Panc1 (cell line): Measurements from ENCODE around the gene HADHB. TPM values are rescaled to one million over a fixed set of nuclear protein-coding genes. Genes with fewer than 3 reads are reported as not detected.
A peak's percentile ranks its signal among the peaks of the same experiment; 100 is the strongest.

Source experiments
- ATAC-seq: fragments of 200-7000 bp; cut with Tn5 transposase; 2 replicates; pipeline ENCODE4 v1.9.1; 2020; ENCODE audit warnings: mild to moderate bottlenecking, moderate library complexity
- Bru-seq: library from RNA; stranded (reverse); fragments of 400-500 nt; gene quantifications from one replicate; lab custom pipeline; 2021; lab: Mats Ljungman, UMichigan
- BruChase-seq, 2 experiments: library from RNA; stranded (reverse); fragments of 400-500 nt; gene quantifications; one replicate each; lab custom pipeline; 2021; lab: Mats Ljungman, UMichigan
- BruUV-seq: library from RNA; stranded (reverse); fragments of 400-500 nt; replicated peaks from 2 replicates; lab custom pipeline; 2021; lab: Mats Ljungman, UMichigan
- CTCF ChIA-PET: fragments of 300-600 bp; sonication (Branson Sonifier 250); formaldehyde crosslinking; loops from one replicate; lab custom pipeline; 2022; ENCODE audit warnings: antibody characterized with exemption; lab: Charles Lee
- POLR2A ChIA-PET: fragments of 300-600 bp; sonication (Branson Sonifier 250); formaldehyde crosslinking; loops from one replicate; lab custom pipeline; 2022; ENCODE audit warnings: antibody characterized with exemption; lab: Charles Lee
- DNase-seq: peaks from one replicate; pipeline ENCODE4 v3.0.0-alpha.2; 2010; ENCODE audit warnings: low read depth, low spot score
- H3K27ac ChIP-seq: 2 replicates; pipeline ENCODE4 v1.5.1; 2011; ENCODE audit warnings: mild to moderate bottlenecking, low read length, inconsistent platforms
- H3K27me3 ChIP-seq: fragments of 200-500 bp; sonication (Bioruptor generic); 2 replicates; pipeline ENCODE4 v1.6.0; 2014; ENCODE audit warnings: low read length, inconsistent platforms; ENCODE audit not compliant: control insufficient read depth, insufficient read depth
- H3K36me3 ChIP-seq: fragments of 200-500 bp; sonication (Bioruptor generic); 2 replicates; pipeline ENCODE4 v1.5.1; 2014; ENCODE audit warnings: inconsistent platforms, mild to moderate bottlenecking, low read length, moderate library complexity; ENCODE audit not compliant: control insufficient read depth, insufficient read depth
- H3K4me1 ChIP-seq: 2 replicates; pipeline ENCODE4 v1.5.1; 2011; ENCODE audit warnings: inconsistent platforms, mild to moderate bottlenecking, low read length, moderate library complexity; ENCODE audit not compliant: control insufficient read depth, insufficient read depth
- H3K4me3 ChIP-seq, 2 experiments: 2 replicates each; pipeline ENCODE4 v1.5.1; 2011 to 2012; ENCODE audit warnings: low read depth in 2 of 2, low read length in 2 of 2, mild to moderate bottlenecking in 2 of 2, inconsistent platforms in 1 of 2, moderate library complexity in 1 of 2
- H3K9me3 ChIP-seq: fragments of 200-500 bp; sonication (Bioruptor generic); 2 replicates; pipeline ENCODE4 v1.5.1; 2014; ENCODE audit warnings: low read depth, mild to moderate bottlenecking, inconsistent platforms, low read length, moderate library complexity; ENCODE audit not compliant: control insufficient read depth, insufficient read depth
- CTCF ChIP-seq: fragments of 450-650 bp; IDR thresholded peaks from 2 replicates; pipeline ENCODE4 v1.5.1; 2017; ENCODE audit warnings: mild to moderate bottlenecking
- POLR2AphosphoS5 ChIP-seq: IDR thresholded peaks from 2 replicates; pipeline ENCODE4 v1.6.1; 2012; ENCODE audit warnings: mild to moderate bottlenecking, low read depth, low read length, moderate library complexity
- SIN3A ChIP-seq: IDR thresholded peaks from 2 replicates; pipeline ENCODE4 v1.6.1; 2012; ENCODE audit warnings: low read depth, mild to moderate bottlenecking, low read length, moderate library complexity, borderline replicate concordance; ENCODE audit not compliant: insufficient read depth
- TCF7L2 ChIP-seq: IDR thresholded peaks from 2 replicates; pipeline ENCODE4 v1.6.1; 2011; ENCODE audit warnings: mild to moderate bottlenecking, low read depth, low read length, inconsistent platforms
- in situ Hi-C: cut with HindIII; loops from 2 replicates; pipeline ENCODE4 v1.10.0; 2016; ENCODE audit warnings: low sequenced_read_pairs, low pct_unique_long_range_greater_than_20kb
- intact Hi-C: fragments of 100-400 bp; cut with micrococcal nuclease; formaldehyde crosslinking; loops from one replicate; pipeline ENCODE4 v1.10.0; 2022; ENCODE audit not compliant: unreplicated experiment
- long read RNA-seq: library from polyadenylated mRNA; unstranded; transcript quantifications from one replicate; pipeline ENCODE4 v2.0.0, GENCODE V29; 2021; ENCODE audit not compliant: unreplicated experiment
- polyA plus RNA-seq: library from polyadenylated mRNA; unstranded; fragments of >200 nt; gene quantifications from one replicate; pipeline ENCODE4 v1.2.1, GENCODE V29; 2012; ENCODE audit warnings: missing spikeins; ENCODE audit not compliant: insufficient read length
- total RNA-seq: library from RNA; stranded (reverse); gene quantifications from one replicate; pipeline ENCODE4 v1.2.1, GENCODE V29; 2021; ENCODE audit not compliant: unreplicated experiment
- TF ChIP-seq, protein P1 (sequence below), 2 experiments: IDR thresholded peaks; 2 replicates each; pipeline ENCODE4 v1.6.1; 2011 to 2012; ENCODE audit warnings: low read depth in 2 of 2, control low read depth in 1 of 2, low read length in 1 of 2, mild to moderate bottlenecking in 1 of 2, moderate library complexity in 1 of 2; ENCODE audit not compliant: insufficient read depth in 1 of 2

HADHB gene
- total RNA-seq (106 TPM), Bru-seq, nascent RNA (percentile 72 among the genes with signal in this experiment), BruChase-seq, experiment 1, labeled RNA remaining after a 2-hour chase (percentile 71 among the genes with signal in this experiment), BruChase-seq, experiment 2, labeled RNA remaining after a 6-hour chase (percentile 79 among the genes with signal in this experiment)
- polyA plus RNA-seq: 66.6 TPM
- long read RNA-seq, transcript HADHB-201 (16 exons, 2,044 nt): major isoform, 129 of 167 reads
- long read RNA-seq, partial matches to known transcripts: 26 of 167 reads
- long read RNA-seq, other reads (novel, unspliced or antisense): 10 of 167 reads

- Histone ChIP-seq H3K9me3 (no peaks in the 10 kb centered on the region), H3K27me3 (no peaks in the 10 kb centered on the region), H3K4me1 (peaks cover 30% of the 10 kb centered on the region), H3K27ac (peak within 1 kb of the TSS; percentile 81), H3K36me3 (no peaks in the 10 kb centered on the region; the same call in 1 of the 2 replicates), H3K4me3 (peak within 1 kb of the TSS; percentile 79 to 85)
- intact Hi-C loops: loop anchor here (10.0 kb wide), 1 partner anchor 90 kb away; no protein-coding TSS in a partner anchor
- in situ Hi-C loops: no loop called here
- ATAC-seq: peak; percentile 95
- TF ChIP-seq CTCF: peak; percentile 37; the same call in 1 of the 2 replicates
- no peak; the same call in none of the 2 replicates for TF ChIP-seq POLR2AphosphoS5
- TF ChIP-seq, protein P1, sequence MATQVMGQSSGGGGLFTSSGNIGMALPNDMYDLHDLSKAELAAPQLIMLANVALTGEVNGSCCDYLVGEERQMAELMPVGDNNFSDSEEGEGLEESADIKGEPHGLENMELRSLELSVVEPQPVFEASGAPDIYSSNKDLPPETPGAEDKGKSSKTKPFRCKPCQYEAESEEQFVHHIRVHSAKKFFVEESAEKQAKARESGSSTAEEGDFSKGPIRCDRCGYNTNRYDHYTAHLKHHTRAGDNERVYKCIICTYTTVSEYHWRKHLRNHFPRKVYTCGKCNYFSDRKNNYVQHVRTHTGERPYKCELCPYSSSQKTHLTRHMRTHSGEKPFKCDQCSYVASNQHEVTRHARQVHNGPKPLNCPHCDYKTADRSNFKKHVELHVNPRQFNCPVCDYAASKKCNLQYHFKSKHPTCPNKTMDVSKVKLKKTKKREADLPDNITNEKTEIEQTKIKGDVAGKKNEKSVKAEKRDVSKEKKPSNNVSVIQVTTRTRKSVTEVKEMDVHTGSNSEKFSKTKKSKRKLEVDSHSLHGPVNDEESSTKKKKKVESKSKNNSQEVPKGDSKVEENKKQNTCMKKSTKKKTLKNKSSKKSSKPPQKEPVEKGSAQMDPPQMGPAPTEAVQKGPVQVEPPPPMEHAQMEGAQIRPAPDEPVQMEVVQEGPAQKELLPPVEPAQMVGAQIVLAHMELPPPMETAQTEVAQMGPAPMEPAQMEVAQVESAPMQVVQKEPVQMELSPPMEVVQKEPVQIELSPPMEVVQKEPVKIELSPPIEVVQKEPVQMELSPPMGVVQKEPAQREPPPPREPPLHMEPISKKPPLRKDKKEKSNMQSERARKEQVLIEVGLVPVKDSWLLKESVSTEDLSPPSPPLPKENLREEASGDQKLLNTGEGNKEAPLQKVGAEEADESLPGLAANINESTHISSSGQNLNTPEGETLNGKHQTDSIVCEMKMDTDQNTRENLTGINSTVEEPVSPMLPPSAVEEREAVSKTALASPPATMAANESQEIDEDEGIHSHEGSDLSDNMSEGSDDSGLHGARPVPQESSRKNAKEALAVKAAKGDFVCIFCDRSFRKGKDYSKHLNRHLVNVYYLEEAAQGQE (IDR thresholded peaks at IDR 0.05; ENCODE audit: insufficient read depth in 1 of 2, low read depth in 2 of 2, low read length in 1 of 2): peak; percentile 50 to 72; a peak in 2 of 4 replicates
- no peak for TF ChIP-seq TCF7L2
- peak; percentile 96 for TF ChIP-seq SIN3A
- ChIA-PET CTCF (no interaction called here), POLR2A (interaction anchor here (0.6 kb wide), 3 partner anchors 15 to 355 kb away, joined by 3 to 17 read pairs (median 13); partner anchors contain the start of gene GAREM2)
- DNase-seq: peak; percentile 82
- no TSS peak for BruUV-seq
These were observed at the start of gene HADHB, which contains the start of gene HADHA for GRCh38 chr2:26244309-26245230. HADHB (plus strand) TSS chr2:26244939; CDS start chr2:26254255, 9,316 bp downstream. HADHA (minus strand) TSS chr2:26244632; CDS start chr2:26244596, 36 bp downstream.

DNA sequence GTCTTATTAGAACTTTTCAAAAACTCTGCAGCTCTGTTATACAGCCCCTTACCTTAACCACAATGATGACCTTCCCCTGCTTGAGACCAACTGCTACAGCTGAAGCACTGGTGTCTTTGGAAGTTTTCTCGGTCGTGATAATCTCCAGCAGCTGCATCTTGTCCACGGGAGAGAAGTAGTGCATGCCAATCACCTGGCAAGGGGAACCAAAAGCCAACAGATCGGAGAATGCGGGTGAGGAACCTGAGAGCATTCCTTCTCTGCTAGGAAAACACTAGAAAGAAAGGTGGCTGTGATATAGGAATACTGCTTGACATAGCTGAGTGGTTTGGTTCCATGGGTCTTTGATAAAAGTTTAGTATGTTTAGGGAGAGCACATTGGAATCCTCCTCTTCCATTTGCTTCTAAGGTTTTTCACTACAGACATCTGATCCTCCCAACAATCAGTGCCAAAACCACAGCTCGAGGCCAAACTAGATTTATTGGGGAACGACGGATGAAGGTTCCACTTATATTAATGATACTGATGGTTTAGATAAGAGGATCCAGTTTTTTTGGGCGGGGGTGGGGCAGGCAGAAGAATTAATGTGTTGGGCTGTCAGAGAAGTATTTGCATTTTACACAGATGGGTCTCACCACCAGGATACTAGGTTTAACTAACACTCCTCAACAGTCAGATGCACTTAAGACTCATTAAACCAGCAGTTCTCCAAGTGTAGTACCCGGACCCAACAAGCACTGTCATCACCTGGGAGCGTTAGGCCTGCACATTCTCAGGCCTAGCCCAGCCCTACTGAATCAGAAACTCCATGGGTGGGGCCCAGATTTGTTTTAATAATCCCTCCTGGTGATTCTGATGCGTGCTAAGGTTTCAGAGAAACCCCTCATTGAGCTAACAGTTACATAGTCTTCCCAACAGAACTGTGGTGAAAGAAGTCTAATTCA is 49.4 kb upstream of the HADHB start:
- no peak for ATAC-seq
- intact Hi-C loops: no loop called here
- CTCF ChIA-PET: no interaction called here

More for the DNA sequence above, 49.4 kb upstream of the HADHB start:
- no peak overlapping the region for H3K4me3 ChIP-seq
- peaks cover 31% of the 10 kb centered on the region for H3K36me3 ChIP-seq
- no peak for TF ChIP-seq POLR2AphosphoS5
- TF ChIP-seq, protein P1 (IDR thresholded peaks at IDR 0.05; ENCODE audit: insufficient read depth in 1 of 2, low read depth in 2 of 2, low read length in 1 of 2): no peak
- TF ChIP-seq CTCF: no peak
- TF ChIP-seq SIN3A: no peak
- TF ChIP-seq TCF7L2: no peak
- no peaks in the 10 kb centered on the region for H3K27me3 ChIP-seq
- DNase-seq: no peak
- no peak overlapping the region for H3K27ac ChIP-seq
- no TSS peak for BruUV-seq
- POLR2A ChIA-PET: no interaction called here
- H3K4me1 ChIP-seq: no peaks in the 10 kb centered on the region
- in situ Hi-C loops: no loop called here
- no peaks in the 10 kb centered on the region for H3K9me3 ChIP-seq
